ENCODE results near the gene MAP4K1.
"Not testable (repeated sequence)": the region's sequence is repeated elsewhere in the genome, so short reads cannot be mapped to it uniquely, and the experiment has no call there.

Gene MAP4K1

DNA sequence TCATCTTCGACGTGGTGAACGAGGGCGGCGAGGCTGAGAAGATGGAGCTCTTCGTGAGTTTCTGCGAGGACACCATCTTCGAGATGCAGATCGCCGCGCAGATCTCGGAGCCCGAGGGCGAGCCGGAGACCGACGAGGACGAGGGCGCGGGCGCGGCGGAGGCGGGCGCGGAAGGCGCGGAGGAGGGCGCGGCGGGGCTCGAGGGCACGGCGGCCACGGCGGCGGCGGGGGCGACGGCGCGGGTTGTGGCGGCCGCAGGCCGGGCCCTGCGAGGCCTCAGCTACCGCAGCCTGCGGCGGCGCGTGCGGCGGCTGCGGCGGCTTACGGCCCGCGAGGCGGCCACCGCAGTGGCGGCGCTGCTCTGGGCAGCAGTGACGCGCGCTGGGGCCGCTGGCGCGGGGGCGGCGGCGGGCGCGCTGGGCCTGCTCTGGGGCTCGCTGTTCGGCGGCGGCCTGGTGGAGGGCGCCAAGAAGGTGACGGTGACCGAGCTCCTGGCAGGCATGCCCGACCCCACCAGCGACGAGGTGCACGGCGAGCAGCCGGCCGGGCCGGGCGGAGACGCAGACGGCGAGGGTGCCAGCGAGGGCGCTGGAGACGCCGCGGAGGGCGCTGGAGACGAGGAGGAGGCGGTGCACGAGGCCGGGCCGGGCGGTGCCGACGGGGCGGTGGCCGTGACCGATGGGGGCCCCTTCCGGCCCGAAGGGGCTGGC lies 52.6 kb downstream of the MAP4K1 start:
- TF ChIP-seq, protein P1, sequence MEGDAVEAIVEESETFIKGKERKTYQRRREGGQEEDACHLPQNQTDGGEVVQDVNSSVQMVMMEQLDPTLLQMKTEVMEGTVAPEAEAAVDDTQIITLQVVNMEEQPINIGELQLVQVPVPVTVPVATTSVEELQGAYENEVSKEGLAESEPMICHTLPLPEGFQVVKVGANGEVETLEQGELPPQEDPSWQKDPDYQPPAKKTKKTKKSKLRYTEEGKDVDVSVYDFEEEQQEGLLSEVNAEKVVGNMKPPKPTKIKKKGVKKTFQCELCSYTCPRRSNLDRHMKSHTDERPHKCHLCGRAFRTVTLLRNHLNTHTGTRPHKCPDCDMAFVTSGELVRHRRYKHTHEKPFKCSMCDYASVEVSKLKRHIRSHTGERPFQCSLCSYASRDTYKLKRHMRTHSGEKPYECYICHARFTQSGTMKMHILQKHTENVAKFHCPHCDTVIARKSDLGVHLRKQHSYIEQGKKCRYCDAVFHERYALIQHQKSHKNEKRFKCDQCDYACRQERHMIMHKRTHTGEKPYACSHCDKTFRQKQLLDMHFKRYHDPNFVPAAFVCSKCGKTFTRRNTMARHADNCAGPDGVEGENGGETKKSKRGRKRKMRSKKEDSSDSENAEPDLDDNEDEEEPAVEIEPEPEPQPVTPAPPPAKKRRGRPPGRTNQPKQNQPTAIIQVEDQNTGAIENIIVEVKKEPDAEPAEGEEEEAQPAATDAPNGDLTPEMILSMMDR (conservative IDR thresholded peaks at IDR 0.05; ENCODE audit: low read length), result no peak
- H3K4me3 ChIP-seq (ENCODE audit: low read length), result no peak overlapping the region
- no peak for DNase-seq (ENCODE audit: low read depth)

DNA sequence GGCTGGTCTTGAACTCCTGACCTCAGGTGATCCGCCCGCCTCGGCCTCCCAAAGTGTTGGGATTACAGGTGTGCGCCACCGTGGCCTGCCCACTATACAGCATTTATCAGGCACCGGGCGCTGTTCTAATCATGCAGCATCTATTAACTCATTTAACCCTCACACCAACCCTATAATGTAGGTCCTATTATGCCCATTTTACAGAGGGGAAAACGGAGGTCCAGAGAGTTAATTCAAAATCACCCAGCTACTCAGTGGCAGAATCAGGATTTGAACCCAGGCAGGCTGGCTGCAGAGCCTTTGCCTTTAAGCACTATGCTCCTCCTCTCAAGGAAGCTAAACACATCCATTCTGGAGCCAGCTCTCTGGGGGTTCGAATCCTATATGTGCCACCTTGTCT lies 54.3 kb downstream of the MAP4K1 start:
- no peak for DNase-seq (ENCODE audit: low read depth)
- H3K4me3 ChIP-seq (ENCODE audit: low read length), result no peak overlapping the region
- TF ChIP-seq, protein P1 (conservative IDR thresholded peaks at IDR 0.05; ENCODE audit: low read length), result no peak

DNA sequence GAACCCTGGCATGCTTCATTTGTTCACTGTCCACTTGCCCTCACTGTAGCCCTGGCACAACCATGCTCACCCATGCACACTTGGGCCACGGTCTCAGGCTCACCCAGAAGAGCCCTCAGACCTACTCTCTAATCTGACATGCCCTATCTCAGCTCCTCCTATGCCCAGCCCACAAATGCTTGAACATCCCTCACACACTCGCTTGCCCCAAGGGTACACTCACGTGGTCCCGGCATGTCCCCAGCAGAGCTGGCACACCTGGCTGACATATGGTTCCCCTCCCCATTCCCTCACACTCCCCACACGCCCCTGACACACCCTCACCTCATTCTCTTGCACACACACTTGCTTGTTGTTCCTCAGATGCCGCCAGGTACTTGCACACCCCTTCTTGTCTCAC lies 55.7 kb downstream of the MAP4K1 start:
- no peak overlapping the region for H3K4me3 ChIP-seq (ENCODE audit: low read length)
- TF ChIP-seq, protein P1 (conservative IDR thresholded peaks at IDR 0.05; ENCODE audit: low read length), result no peak
- DNase-seq (ENCODE audit: low read depth), result no peak

DNA sequence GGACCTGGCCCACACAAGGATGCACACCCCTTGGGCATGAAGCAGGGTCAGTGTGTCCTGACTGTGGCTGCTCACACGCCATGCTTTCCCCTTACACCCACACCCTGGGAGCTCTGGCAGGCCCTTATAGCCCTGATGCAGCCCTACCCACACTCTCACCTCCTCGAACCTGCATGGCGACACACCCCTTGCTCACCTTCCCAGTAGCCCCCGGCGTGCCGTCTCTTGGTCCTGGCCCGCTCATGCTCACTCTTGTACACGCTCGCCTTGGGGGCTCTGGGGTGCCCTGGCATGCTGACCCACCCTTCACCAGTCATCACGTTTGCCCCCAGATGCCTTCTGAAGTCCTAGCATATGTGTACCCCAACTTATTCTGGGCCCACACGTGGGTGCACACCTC lies 56.1 kb downstream of the MAP4K1 start:
- DNase-seq (ENCODE audit: low read depth), result no peak
- H3K4me3 ChIP-seq (ENCODE audit: low read length), result no peak overlapping the region
- TF ChIP-seq, protein P1 (conservative IDR thresholded peaks at IDR 0.05; ENCODE audit: low read length), result no peak

DNA sequence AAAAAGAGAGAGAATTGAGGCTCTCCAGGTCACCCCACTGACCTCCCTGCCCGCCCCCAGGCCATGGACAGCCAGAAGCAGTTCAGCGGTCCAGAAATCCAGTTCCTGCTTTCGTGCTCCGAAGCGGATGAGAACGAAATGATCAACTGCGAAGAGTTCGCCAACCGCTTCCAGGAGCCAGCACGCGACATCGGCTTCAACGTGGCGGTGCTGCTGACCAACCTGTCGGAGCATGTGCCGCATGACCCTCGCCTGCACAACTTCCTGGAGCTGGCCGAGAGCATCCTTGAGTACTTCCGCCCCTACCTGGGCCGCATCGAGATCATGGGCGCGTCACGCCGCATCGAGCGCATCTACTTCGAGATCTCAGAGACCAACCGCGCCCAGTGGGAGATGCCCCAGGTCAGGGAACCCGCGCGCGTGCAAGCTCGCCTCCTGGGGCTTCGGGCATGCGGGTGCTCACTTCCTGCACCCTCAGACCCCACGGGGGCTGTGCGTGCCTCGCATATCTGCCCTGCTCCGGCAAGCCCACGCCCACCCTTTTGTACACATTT lies 56.6 kb downstream of the MAP4K1 start:
- no peak overlapping the region for H3K4me3 ChIP-seq (ENCODE audit: low read length)
- DNase-seq (ENCODE audit: low read depth), result no peak
- TF ChIP-seq, protein P1 (conservative IDR thresholded peaks at IDR 0.05; ENCODE audit: low read length), result no peak

DNA sequence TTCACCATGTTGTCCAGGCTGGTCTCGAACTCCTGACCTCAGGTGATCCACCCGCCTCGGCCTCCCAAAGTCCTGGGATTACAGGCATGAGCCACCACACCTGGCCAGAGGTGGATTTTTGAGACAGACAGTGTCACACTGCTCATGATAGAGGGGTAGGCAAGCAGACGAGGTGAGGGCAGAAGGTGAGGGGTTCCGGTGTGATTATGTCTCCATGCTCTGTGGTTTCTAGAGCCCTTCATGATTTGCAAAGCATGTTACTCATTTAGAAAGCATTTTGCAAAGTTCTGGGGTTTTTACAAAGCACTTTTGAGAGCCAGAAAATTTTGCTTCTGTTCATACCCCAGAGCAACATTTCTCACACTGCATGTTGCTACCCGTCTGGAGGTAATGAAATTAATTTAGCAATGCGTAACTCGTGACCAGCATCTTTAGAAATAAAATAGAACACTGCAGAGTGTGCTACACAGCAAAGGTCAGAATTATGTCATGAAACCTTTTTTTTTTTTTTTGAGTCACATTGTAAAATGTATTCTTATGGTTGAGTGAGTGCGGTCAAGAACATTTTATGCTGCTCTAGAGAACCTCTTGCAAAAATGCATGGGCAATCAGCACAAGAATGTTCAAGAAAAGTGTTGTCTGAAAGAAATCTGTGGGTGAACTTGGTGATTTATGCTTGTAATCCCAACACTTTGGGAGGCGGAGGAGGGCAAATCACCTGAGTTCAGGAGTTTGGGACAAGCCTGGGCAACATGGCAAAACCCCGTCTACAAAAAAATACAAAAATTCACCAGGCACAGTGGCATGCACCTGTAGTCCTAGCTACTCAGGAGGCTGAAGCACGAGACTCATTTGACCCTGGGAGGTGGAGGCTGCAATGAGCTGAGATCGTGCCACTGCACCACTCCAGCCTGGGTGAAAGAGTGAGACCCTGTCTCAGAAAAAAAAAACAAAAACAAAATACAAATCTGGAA lies 58.0 kb downstream of the MAP4K1 start:
- peak; percentile 2 for DNase-seq (ENCODE audit: low read depth)
- TF ChIP-seq, protein P1 (conservative IDR thresholded peaks at IDR 0.05; ENCODE audit: low read length), result no peak
- no peak overlapping the region for H3K4me3 ChIP-seq (ENCODE audit: low read length)

DNA sequence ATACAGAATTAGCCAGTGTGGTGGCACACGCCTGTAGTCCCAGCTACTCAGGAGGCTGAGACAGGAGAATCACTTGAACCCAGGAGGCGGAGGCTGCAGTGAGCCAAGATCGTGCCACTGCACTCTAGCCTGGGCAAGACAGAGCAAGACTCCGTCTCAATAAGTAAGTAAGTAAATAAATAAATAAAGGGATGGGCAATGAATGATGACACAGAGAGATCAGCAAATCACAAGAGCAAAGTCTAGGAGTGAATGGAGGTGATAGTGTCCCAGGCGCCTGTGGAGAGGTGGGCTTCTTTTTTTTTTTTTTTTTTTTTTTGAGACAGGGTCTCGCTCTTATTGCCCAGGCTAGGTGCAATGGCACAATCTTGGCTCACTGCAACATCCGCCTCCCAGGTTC lies 58.8 kb downstream of the MAP4K1 start:
- DNase-seq (ENCODE audit: low read depth); H3K4me3 ChIP-seq (ENCODE audit: low read length): not testable (repeated sequence)

All from AG10803 (cell line).